HepG2 (cell line): ENCODE measurements around the gene ITIH1. TPM values are rescaled to one million over a fixed set of nuclear protein-coding genes. Genes with fewer than 3 reads are reported as not detected.

Experiments used
- ATAC-seq: fragments of 200-7000 bp; cut with Tn5 transposase; 3 replicates; pipeline ENCODE4 v1.9.1; 2020; ENCODE audit warnings: mild to moderate bottlenecking, moderate library complexity
- BruUV-seq: library from RNA; stranded (reverse); fragments of 400-500 nt; replicated peaks from 2 replicates; lab custom pipeline; 2021; lab: Mats Ljungman, UMichigan
- CTCF ChIA-PET: fragments of 300-600 bp; formaldehyde crosslinking; extraction: SDS; loops from one replicate; lab custom pipeline; 2021; ENCODE audit warnings: low total read pairs, inconsistent platforms, low intra/inter-chr PET ratio; lab: Yijun Ruan, JAX
- POLR2A ChIA-PET: fragments of 350-600 bp; sonication (Branson Sonifier 250); formaldehyde crosslinking; loops from one replicate; lab custom pipeline; 2020; ENCODE audit warnings: antibody characterized with exemption, inconsistent platforms; lab: Yijun Ruan, JAX
- DNase-seq: peaks from one replicate; pipeline ENCODE4 v3.0.0-alpha.2; 2015; ENCODE audit warnings: low spot score
- FAIRE-seq: peaks from 3 replicates; lab custom pipeline; 2011; peaks lifted over from hg19 to GRCh38; lab: Jason Lieb, UNC
- H2AFZ ChIP-seq: one replicate; pipeline ENCODE4 v1.6.1; 2011; ENCODE audit warnings: low read length, inconsistent platforms
- H3K27ac ChIP-seq: fragments of 300-600 bp; 3 replicates; pipeline ENCODE4 v1.8.0; 2011; ENCODE audit warnings: mixed run types, mild to moderate bottlenecking, mixed read lengths, low read length, inconsistent platforms; ENCODE audit not compliant: insufficient read depth; ENCODE audit errors: extremely low read length
- H3K27me3 ChIP-seq, 2 experiments: fragments of 200-600 bp in 1 of 2; 2 replicates in 1 of 2; 3 replicates in 1 of 2; pipeline versions ENCODE4 v1.6.0 to v1.8.0; 2011; ENCODE audit warnings: low read length in 2 of 2, mild to moderate bottlenecking in 2 of 2, moderate library complexity in 2 of 2, inconsistent platforms in 1 of 2; ENCODE audit not compliant: insufficient read depth in 2 of 2, control insufficient read depth in 1 of 2
- H3K36me3 ChIP-seq, 2 experiments: fragments of 200-600 bp in 1 of 2; replicated peaks in 1 of 2; 2 replicates in 1 of 2; 3 replicates in 1 of 2; pipeline versions ENCODE4 v1.5.1 to v1.8.0; 2011; ENCODE audit warnings: low read length in 2 of 2, inconsistent platforms in 1 of 2; ENCODE audit not compliant: insufficient read depth in 2 of 2, control insufficient read depth in 1 of 2
- H3K4me1 ChIP-seq: 2 replicates; pipeline ENCODE4 v1.5.1; 2012; ENCODE audit warnings: low read length, inconsistent platforms; ENCODE audit not compliant: insufficient read depth
- H3K4me2 ChIP-seq: 2 replicates; pipeline ENCODE4 v1.6.0; 2011; ENCODE audit warnings: low read depth, low read length, inconsistent platforms
- H3K4me3 ChIP-seq, 3 experiments: fragments of 200-600 bp in 1 of 3; sonication (generic), shearing (Covaris generic) in 1 of 3; replicated peaks in 1 of 3; 2 replicates each; pipeline ENCODE4 v1.5.1; 2011 to 2016; ENCODE audit warnings: low read length in 3 of 3, inconsistent platforms in 2 of 3, low read depth in 2 of 3, mild to moderate bottlenecking in 2 of 3, control low read depth in 1 of 3, mixed read lengths in 1 of 3; ENCODE audit not compliant: insufficient read depth in 1 of 3
- H3K79me2 ChIP-seq: one replicate; pipeline ENCODE4 v1.6.1; 2011; ENCODE audit warnings: low read length, inconsistent platforms; ENCODE audit not compliant: insufficient read depth
- H3K9ac ChIP-seq: 2 replicates; pipeline ENCODE4 v1.6.0; 2011; ENCODE audit warnings: mild to moderate bottlenecking, low read depth, low read length, inconsistent platforms; ENCODE audit not compliant: insufficient read depth
- H3K9me3 ChIP-seq: 2 replicates; pipeline ENCODE4 v1.5.1; 2012; ENCODE audit warnings: mild to moderate bottlenecking, low read length
- H4K20me1 ChIP-seq: 2 replicates; pipeline ENCODE4 v1.6.0; 2011; ENCODE audit warnings: inconsistent platforms, mild to moderate bottlenecking, low read length, moderate library complexity; ENCODE audit not compliant: insufficient read depth
- ARID4A ChIP-seq: sonication (generic); formaldehyde crosslinking; IDR thresholded peaks from 2 replicates; pipeline ENCODE4 v1.5.0; 2020; ENCODE audit warnings: mild to moderate bottlenecking, missing genetic modification reagents, borderline replicate concordance
- BCL3 ChIP-seq: sonication (generic); formaldehyde crosslinking; IDR thresholded peaks from 2 replicates; pipeline ENCODE4 v1.5.1; 2020; ENCODE audit warnings: mild to moderate bottlenecking, missing genetic modification reagents, moderate library complexity
- ELF1 ChIP-seq: sonication (generic); formaldehyde crosslinking; IDR thresholded peaks from 2 replicates; pipeline ENCODE4 v1.4.0; 2020; ENCODE audit warnings: missing genetic modification reagents
- PATZ1 ChIP-seq: sonication (generic); formaldehyde crosslinking; IDR thresholded peaks from 2 replicates; pipeline ENCODE4 v1.4.0; 2020; ENCODE audit warnings: missing genetic modification reagents
- RFXAP ChIP-seq: sonication (generic); formaldehyde crosslinking; IDR thresholded peaks from 2 replicates; pipeline ENCODE4 v1.4.0; 2020; ENCODE audit warnings: missing genetic modification reagents, borderline replicate concordance
- ZNF275 ChIP-seq: sonication (generic); formaldehyde crosslinking; IDR thresholded peaks from 2 replicates; pipeline ENCODE4 v1.8.0; 2022; ENCODE audit warnings: missing genetic modification reagents, mild to moderate bottlenecking, inconsistent platforms, borderline replicate concordance
- ZNF280D ChIP-seq: sonication (generic); formaldehyde crosslinking; IDR thresholded peaks from 2 replicates; pipeline ENCODE4 v1.5.1; 2020; ENCODE audit warnings: mild to moderate bottlenecking, missing genetic modification reagents
- ZNF839 ChIP-seq: sonication (generic); formaldehyde crosslinking; IDR thresholded peaks from 2 replicates; pipeline ENCODE4 v1.4.0; 2020; ENCODE audit warnings: missing genetic modification reagents, mild to moderate bottlenecking, borderline replicate concordance
- ZNF891 ChIP-seq: sonication (generic); formaldehyde crosslinking; IDR thresholded peaks from 2 replicates; pipeline ENCODE4 v1.5.0; 2020; ENCODE audit warnings: mild to moderate bottlenecking, missing genetic modification reagents
- WGBS: methylation state at CpG from one replicate; pipeline ENCODE4 v1.1.6; 2017; ENCODE audit warnings: low lambda C conversion rate; 5-methylcytosine and 5-hydroxymethylcytosine counted together
- in situ Hi-C: cut with HindIII; loops from 2 replicates; pipeline ENCODE4 v1.10.0; 2017; ENCODE audit warnings: low pct_unique_long_range_greater_than_20kb; ENCODE audit not compliant: extremely low pct_ligation_motif_present
- intact Hi-C: fragments of 100-400 bp; cut with micrococcal nuclease; formaldehyde crosslinking; loops from one replicate; pipeline ENCODE4 v1.10.0; 2022; ENCODE audit not compliant: unreplicated experiment
- polyA plus RNA-seq, 8 experiments: library from polyadenylated mRNA; depleted of rRNA in 3 of 8; stranded (reverse) in 7 of 8; unstranded in 1 of 8; fragments of >200 nt; fragmentation: Illumina TruSeq in 4 of 8; extraction: Trizol in 4 of 8; gene quantifications; 2 replicates each; pipeline versions ENCODE4 v1.2.1 to v1.2.3, GENCODE V29; 2011 to 2016; ENCODE audit warnings: low read depth in 4 of 8, missing spikeins in 1 of 8, mixed read lengths in 1 of 8; ENCODE audit not compliant: insufficient read depth in 1 of 8
- total RNA-seq, 5 experiments: library from RNA; depleted of rRNA; stranded (reverse); fragments of >200 nt; fragmentation: Illumina TruSeq; extraction: Trizol; gene quantifications; 2 replicates each; pipeline ENCODE4 v1.2.3, GENCODE V29; 2016; ENCODE audit warnings: low read depth in 1 of 5

Gene ITIH1
- total and polyA plus RNA-seq, 2 of the 13 experiments (the other 11 are each of a cell fraction or from before 2014, with no cell fraction given), result 12.3 to 19.6 TPM

- TF ChIP-seq ARID4A (CRISPR knock-in tag) (0 out of 2 replicates have a peak, but pooled peaks have one; percentile 18), ELF1 (CRISPR knock-in tag) (no peak), PATZ1 (CRISPR knock-in tag) (no peak), ZNF839 (CRISPR knock-in tag) (no peak), RFXAP (no peak)
- TF ChIP-seq, all 625 proteins: peak for 6
Measured at GRCh38 chr3:52791928-52792327, 14.5 kb downstream of the ITIH1 start (continued).

- Histone ChIP-seq H4K20me1 (no peaks in the 10 kb centered on the region), H3K4me3 (no peak overlapping the region), H3K9ac (0 out of 2 replicates have a peak overlapping the region, but pooled peaks have one; percentile 6), H3K36me3 (peaks cover 7 to 15% of the 10 kb centered on the region in 2 experiments; a peak in 3 of 5 replicates), H3K27ac (peak overlapping the region; percentile 9), H3K27me3 (no peaks in the 10 kb centered on the region), H3K4me2 (peak overlapping the region; percentile 8), H3K4me1 (peaks cover 100% of the 10 kb centered on the region), H3K79me2 (peaks cover 4% of the 10 kb centered on the region), H2AFZ (no peak overlapping the region), H3K9me3 (no peaks in the 10 kb centered on the region)
- 30% methylated on average over 5 of the region's 7 CpGs for WGBS
- ChIA-PET POLR2A (interaction anchor here (1.0 to 10.9 kb wide), 7 partner anchors 13 to 337 kb away, joined by 3 to 466 read pairs (median 5); partner anchors contain the start of genes ITIH1, NEK4 and RFT1), CTCF (interaction anchor here (1.0 kb wide), 1 partner anchor 49 kb away, joined by 3 read pairs; no protein-coding TSS in a partner anchor)
- FAIRE-seq (peak; percentile 88), DNase-seq (peak; percentile 58), ATAC-seq (peak; percentile 65)
- intact Hi-C loops, result no loop called here
- BruUV-seq, result no TSS peak
- in situ Hi-C loops, result no loop called here
- TF ChIP-seq BCL3 (CRISPR knock-in tag), result no peak
- TF ChIP-seq ZNF891 (CRISPR knock-in tag), result 0 out of 2 replicates have a peak, but pooled peaks have one; percentile 48
- no peak for TF ChIP-seq ZNF275
- TF ChIP-seq ZNF280D (CRISPR knock-in tag), result no peak
Measured at GRCh38 chr3:52792413-52792812, 15.0 kb downstream of the ITIH1 start.
